ENCODE measurements around the gene ZNF598.
"Not testable (repeated sequence)": the region's sequence is repeated elsewhere in the genome, so short reads cannot be mapped to it uniquely, and the experiment has no call there.

Gene ZNF598

DNA sequence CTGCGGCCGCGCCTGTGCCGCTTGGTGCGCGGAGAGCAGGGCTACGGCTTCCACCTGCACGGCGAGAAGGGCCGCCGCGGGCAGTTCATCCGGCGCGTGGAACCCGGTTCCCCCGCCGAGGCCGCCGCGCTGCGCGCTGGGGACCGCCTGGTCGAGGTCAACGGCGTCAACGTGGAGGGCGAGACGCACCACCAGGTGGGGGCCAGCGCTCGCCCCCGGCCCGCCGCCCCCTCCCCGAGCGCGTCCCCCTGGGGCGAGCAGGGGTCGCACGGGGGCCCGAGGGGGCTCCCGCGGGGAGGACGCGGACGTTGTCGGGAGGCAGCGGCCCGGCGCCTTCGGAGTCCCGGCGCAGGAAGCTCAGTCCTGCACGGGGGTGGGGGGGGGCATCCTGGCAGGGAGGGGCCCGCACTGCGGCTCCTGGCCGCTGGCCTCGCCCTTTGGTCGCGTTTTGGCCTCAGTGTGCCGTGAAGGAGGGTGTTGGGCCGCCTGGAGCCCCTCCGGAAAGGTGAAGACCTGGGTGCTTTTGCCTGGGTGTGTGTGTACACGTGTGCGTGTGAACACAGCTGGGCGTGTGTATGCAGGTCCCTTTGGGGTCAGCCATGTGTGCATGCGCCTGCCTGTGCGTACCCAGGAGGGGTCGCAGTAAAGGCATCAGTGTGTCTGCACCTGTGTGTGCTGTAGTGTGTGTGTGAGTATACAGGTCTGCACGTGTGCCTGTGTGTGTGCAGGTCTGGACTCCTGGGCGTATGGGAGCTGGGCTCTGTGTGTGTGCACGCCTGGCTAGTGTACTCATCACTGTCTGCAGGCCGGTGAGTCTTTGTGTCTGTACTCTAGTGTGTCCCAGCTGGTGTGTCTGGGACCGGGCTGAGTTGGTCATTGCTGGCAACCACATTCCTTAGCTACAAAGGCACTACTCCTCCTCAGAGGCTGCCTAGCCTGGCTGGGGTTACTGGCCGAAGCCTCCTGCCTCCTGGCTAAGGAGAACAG, 17.7 kb upstream of the ZNF598 start:
- DNase-seq (ENCODE audit: low spot score): no peak

DNA sequence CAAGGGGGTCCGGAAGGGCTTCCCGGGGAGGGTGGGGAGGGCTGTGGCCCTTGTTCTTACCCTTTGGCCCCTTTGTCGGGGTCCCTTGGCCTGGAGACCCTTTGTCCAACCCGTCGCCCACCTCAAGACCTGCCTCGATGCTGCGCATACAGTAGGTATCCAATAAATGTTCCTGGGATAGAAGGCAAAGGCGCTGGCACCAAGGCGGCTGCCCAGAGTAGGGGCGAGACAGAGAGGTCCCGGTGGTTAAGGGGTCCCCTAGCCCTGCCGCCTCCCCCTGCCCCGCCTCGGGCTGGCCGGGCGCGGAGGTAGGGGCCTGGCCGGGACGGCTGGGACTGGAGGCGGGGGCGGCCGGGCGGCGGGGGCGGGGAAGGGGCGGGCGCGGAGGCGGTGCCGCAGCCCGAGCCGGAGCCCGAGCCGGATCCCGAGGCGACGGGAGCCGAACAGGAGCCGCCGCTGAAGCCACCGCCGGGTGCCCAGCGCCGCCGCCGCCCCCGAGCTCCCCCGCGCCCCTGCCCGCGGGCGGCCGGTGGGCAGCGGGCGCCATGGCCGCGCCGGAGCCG, 16.9 kb upstream of the ZNF598 start, which contains the start of gene NHERF2:
NHERF2 (plus strand) TSS at position 442 of the 563 bp plus-strand sequence; CDS start at position 546, 104 bp downstream.
- no peak for DNase-seq (ENCODE audit: low spot score)

DNA sequence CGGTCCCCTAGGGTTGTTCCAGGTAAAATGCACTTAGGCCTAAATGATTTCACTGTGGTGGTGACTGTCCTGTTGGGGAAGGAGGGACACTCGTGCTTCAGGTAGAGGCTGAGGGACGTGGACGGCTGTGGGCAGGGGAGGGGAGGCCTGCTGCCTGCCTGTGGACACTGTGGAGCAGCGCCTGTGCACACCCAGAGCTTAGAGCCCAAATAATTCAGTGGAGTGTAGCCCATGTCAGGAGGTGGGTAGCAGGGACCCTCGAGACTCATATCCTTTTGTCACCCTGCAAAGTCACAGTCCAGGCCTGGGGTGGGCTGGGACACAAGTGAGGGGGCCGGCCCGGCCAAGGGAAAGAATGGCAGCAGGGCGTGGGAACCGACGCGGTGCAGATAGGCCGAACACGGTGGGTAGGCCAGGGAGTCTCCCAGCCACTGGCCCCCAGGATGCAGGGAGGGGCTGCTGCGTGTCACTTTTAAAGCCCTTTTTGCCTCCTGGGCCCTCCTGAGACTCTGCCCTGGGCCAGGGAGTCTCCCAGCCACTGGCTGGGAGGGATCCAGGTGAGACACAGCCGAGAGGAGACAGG, 16.3 kb upstream of the ZNF598 start:
- DNase-seq (ENCODE audit: low spot score): no peak

DNA sequence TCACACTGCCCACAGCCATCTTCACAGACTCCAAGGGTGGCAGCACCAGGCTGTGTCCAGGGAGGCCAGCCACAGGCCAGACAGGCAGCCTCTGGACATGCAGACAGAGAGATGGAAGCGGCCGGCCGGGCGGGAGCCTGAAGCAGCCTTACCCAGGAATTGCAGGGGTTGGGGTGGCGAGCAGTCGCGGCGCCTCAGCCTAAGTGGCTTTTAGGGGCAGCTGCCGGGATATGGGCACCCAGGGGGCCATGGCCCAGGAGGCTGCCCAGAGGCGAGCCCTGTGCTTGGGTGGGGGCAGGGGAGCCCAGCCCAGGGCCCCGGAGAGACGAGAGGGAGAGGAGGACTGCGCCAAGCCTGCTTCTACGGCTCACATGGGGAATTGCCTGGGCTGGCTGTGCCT, 15.6 kb upstream of the ZNF598 start:
- no peak for DNase-seq (ENCODE audit: low spot score)

DNA sequence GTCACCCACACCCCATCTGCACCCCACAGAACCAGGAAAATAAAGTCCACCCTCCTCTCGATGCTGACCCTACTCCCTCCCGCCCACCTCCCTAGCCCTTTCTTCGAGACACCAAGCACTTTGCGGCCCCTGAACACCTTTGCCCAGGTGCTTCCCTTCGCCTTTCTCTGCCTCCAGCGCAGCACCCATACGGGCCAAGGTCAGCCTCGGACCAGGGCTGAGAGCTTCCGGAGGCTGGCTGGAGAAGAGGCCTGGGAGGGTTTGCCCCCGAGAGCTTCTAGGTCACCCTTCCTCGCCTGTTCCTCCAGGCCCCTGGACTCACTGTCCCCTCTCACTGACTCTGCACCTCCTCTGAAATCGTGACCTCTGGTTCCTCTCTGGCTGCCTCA, 14.4 kb upstream of the ZNF598 start:
- no peak for DNase-seq (ENCODE audit: low spot score)

DNA sequence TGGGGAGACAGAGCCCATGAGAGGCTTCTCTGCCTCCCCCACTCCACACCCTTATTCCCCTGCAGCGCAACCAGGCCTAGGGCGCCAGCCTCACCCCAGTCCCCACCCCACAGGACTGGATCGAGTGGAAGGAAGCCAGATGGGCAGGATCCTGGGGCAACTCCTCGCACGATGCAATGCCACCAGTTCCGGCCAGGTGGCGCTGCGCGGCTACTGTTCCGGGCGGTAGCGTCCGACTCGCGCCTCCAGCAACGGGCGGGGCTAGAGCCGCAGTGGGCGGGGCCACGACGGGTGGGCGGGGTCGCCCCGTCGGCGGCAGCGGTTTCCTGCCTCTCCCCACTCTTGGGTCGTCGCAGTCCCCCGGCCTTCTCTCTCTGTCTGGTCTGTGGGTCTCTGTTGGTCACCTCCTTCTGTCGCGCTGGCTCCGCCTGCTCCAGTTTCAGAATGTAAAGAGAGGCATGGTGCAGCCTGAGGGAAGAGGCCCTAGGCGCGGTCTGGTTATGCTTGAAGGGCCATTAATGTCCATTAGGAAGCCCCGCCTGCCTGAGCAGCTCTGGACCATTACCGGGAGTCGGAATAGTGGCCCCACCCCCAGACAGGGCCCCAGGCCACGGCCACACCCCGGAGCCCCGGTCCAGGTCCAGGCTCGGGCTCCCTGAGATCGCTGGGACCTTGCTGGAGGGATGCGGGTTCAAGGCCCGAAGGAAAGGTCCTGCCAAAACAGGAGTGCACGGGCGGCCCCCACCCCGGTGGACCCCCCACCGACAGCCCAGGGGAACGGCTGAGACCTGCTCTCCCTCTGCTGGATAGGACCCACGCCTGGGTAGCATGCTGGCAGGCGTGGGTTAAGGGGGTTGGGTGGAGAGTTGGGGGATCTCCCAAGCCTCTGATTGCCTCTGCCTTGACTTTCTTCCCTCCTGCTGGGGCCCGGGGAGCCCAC, 13.7 kb upstream of the ZNF598 start:
- DNase-seq (ENCODE audit: low spot score): peak; percentile 97

DNA sequence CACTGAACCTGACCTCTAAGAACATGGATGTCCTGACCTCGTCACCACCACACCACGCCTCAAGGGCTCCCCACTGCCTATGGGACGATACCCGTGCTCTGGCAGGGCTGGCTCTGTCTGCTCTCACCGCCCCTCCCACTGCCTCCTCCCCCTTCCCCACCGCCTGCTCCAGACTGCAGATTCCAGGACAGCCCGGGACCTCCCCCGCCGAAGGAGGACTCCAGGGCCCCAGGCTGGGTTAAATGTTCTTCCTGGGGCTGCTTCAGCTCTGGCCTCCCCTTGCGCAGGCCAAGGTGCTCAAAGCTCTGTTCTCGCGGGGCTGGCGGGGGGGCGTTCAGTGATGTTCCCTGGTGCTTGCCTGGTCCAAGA, 13.1 kb upstream of the ZNF598 start:
- peak; percentile 77 for DNase-seq (ENCODE audit: low spot score)

DNA sequence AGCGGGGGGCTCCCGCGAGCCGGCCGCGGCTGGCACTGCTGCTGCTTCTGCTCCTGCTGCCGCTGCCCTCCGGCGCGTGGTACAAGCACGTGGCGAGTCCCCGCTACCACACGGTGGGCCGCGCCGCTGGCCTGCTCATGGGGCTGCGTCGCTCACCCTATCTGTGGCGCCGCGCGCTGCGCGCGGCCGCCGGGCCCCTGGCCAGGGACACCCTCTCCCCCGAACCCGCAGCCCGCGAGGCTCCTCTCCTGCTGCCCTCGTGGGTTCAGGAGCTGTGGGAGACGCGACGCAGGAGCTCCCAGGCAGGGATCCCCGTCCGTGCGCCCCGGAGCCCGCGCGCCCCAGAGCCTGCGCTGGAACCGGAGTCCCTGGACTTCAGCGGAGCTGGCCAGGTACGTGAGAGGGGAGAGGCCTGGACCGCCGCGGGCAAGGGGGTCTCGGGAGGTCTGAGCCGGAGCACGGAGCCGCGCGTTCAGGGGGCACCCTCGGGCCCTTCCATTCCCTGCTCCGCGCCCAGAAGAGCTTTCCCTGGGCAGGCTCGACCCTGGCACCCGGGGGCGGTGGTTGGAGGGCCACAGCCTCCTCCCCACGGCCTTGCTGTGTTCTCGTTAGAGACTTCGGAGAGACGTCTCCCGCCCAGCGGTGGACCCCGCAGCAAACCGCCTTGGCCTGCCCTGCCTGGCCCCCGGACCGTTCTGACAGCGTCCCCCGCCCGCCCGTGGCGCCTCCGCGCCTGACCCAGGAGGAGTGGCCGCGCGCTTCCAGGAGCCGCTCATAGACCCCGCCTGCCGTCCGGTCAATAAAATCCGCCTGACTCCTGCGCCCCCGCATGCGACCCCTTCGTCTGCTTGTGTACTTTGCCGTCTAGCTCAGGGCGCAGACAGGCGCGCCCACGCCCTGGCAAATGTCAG, 10.6 kb upstream of the ZNF598 start:
- no peak for DNase-seq (ENCODE audit: low spot score)

DNA sequence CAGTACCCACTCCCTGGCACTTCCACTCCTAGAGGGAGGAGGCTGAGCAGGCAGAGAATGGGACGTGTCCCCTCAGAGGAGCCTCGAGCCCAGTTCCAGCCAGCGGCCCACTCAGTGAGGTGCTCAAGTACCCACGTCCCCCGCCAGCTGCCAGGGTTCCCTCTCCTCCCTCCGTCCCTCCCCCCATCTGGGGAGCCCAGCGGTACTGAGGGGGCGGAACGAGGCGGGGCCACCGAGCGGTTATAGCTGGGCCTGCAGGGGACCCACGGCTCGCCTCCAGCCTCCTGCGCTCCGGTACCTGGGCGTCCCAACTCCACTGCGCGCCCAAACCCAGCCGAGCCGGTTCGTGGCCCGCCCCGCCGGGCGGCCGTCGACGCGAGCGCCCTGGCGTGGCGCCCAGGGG, 9.9 kb upstream of the ZNF598 start, which contains the start of gene NPW:
NPW (plus strand) TSS at position 268 of the 403 bp plus-strand sequence.
- DNase-seq (ENCODE audit: low spot score): no peak

DNA sequence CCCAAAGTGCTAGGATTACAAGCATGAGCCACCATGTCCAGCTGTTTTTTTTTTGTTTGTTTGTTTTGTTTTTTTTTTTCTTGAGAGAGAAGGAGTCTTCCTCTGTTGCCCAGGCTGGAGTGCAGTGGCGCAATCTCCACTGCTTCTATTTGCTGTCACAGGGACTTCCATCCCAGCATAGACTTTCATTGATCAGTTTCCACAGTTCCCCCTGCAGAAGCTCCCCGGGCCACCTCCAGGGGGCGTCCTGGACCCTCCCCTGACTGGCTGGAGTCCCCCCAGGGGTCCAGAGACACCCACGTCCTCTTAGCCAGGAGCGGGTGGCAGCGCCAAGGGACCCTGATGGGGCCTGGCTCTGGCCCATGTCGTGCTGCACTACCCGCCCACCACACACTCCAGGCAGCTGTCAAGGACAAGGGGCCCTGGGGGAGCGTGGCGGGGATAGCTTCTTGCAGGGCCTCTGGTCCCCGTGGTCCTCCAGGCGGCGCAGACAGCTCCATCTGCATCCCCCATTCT, 6.8 kb upstream of the ZNF598 start:
- DNase-seq (ENCODE audit: low spot score): no peak

DNA sequence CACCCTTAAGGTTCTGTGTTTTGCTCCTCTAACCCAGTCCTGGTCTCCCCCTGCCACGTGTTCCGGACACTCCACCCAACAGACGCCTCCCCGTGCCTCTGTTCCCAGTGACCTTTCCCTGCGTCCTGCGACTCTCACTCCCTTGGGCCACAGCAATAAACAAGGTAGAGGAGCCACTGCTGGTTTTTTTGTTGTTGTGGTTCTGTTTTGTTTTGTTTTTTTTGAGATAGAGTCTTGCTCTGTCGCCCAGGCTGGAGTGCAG, 6.3 kb upstream of the ZNF598 start:
- no peak for DNase-seq (ENCODE audit: low spot score)

DNA sequence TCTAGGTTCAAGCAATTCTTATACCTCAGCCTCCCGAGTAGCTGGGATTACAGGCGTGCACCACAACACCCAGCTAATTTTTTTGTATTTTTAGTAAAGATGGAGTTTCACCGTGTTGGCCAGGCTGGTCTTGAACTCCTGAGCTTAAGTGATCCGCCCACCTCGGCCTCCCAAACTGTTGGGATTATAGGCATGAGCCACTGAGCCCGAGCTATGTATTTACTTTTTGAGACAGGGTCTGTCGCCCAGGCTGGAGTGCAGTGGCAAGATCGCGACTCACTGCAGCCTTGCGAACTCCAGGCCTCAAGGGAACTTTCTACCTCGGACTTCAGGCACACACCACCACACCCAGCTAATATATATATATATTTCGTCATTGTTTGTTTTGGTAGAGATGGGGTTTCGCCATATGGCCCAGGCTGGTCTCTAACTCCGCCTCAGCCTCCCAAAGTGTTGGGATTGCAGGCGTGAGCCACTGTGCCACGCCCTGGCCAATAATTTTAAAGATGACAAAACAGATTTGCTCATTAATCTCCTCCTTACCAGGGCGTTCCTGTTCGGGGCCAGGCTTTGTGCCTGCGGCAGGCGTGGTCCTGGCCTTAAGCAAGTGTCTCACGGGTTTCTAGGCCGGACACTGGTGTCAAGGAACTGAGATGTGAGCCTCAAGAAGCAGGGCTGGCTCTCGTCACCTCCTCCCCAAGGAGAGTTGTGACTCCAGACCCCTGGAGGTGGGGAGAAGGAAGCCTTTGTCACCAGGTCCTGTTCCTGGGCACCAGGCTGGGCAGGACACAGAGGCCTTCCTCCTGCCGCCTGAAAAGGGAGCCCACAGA, 5.7 kb upstream of the ZNF598 start:
- DNase-seq (ENCODE audit: low spot score): no peak

DNA sequence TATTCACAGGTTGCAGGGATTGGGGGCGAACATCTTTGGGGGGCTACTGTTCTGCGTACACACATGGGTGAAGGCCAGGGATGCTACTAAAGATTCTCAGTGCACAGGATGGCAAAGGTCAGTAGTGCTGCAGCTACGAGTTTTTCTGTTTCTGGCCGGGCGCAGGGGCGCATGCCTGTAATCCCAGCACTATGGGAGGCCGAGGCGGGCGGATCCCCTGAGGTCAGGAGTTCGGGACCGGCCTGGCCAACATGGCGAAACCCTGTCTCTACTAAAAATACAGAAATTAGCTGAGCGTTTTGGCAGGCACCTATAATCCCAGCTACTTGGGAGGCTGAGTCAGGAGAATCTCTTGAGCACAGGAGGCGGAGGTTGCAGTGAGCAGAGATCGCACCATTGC, 3.9 kb upstream of the ZNF598 start:
- DNase-seq (ENCODE audit: low spot score): no peak

DNA sequence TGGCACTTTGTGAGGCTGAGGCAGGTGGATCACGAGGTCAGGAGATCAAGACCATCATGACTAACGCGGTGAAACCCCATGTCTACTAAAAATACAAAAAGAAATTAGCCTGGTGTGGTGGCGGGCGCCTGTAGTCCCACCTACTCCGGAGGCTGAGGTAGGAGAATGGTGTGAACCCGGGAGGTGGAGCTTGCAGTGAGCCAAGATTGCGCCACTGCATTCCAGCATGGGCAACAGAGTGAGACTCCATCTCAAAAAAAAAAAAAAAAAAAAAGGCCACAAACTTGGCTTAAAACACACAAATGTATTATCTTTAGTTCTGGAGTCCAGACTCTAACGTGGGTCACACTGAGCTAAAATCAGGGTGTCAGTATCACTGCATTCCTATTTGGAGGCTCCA, 2.1 kb upstream of the ZNF598 start:
- not testable (repeated sequence) for DNase-seq (ENCODE audit: low spot score)

DNA sequence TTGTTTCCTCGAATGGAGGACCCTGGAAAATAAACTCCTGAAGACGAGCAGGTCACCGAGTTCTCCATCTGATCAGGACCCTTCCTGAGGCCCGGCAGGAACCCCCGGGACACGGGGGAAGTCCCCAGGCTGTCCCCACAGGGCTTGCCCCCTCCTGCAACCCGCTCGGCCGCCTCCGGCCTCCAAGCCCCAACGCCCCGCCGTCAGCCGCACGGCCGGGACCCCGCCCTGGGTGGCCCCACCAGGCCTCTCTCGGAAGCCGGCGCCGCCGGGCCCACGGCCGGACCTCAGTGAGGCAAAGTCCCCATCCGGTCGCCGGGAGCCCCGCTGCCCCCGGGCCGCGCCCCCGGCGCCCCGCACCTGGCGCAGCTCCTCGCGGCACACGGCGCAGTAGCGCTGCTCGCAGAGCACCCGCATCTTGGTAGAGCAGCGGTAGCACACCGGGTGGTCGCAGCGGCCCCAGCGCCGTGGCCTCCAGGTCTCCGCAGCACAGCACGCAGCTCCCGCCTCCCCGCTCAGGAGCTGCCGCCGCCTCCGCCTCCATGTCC, 383 bp downstream of the ZNF598 start:
- no peak for DNase-seq (ENCODE audit: low spot score)

DNA sequence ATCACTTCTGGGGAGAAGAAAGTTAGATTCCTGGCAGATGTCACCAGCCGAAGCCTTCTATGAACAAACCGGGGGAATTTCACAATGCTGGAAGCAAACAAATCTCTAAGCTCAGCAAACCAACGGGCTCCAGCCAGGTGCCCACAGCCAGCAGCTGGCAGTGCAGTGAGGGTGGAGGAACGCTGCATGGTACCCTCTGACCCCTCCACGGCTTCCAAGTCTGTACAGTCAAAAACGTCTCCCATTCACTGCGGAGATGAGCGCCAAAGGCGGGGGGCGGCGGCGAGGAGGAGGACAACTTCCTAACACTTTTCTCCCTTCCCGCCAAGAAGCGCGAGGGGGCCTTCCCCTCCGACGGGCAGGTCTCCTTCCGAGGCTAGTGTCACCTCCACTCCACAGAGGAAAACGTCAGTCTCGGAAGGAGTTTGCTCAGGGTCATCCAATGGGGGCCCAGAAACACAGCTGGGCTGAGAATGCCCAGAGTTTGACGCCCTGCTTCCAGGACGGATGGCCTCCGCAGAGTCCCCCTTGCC, 924 bp downstream of the ZNF598 start:
- DNase-seq (ENCODE audit: low spot score): no peak

DNA sequence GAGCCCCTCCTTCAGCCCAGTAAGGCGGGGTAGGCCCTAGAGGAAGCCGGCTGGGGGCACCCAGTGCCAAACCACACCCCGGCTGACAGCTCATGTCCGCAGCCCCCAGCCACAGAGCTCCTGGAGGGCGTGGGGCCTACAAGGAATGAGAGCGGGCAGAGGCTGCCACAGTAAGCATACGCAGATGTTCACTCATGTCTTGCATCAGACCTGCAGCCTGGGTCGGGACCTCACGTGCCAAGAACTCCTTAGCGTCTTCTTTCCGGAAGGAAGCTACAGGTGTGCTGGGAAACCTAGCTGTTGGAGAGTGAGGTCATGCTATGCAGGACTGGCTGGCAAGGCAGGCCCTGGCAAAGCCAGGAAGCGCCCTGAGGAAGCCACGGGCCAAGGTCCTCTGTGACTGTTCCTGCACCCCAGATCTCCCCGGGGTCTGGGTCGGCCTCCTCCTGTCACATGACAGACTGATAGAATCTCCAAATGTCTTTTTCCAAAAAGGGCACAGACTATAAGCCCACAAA, 1.6 kb downstream of the ZNF598 start:
- DNase-seq (ENCODE audit: low spot score): no peak

DNA sequence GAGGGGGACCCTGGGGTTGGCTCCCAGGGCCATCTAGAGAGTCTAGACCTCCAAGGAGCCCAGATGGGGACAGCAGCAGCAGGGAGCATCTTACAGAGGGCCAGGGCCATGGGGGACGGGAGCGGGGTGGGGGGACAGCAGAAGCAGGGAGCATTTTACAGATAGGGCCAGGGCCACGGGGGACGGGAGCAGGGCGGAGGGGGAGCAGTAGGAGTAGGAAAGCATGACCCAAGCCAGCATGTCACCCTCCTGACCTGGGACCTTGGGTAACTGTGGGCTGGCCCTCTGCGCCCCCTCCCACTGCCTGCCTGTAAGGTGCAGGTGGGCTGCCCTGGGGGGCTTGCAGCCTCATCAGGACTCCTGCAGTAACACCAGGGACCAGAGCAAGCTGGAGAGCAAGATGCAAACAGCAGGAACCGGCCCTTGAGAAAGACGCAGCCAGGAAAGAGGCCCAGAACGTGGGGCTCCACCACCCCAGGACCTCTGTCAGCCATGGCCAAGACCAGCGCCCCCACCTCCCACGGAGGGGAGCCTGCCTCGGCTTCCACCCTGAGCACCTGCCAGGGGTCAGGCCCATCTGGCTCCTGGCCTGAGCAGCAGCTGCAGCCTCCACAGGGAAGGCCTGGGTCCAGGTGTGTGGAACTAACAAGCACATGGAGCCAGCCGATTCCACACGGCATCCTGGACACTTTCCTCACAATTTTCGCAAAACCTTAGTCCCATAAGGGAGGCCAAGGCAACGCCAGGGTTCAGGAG, 2.4 kb downstream of the ZNF598 start:
- DNase-seq (ENCODE audit: low spot score): no peak

All from ecto neural progenitor cell (in vitro differentiated cells).